Stimulated activated memory B cell treated with anti-CD40 and anti-IgM and Interleukin-4, amounts not matched to agents 10 μg/mL and 1 μg/mL and 100 μg/mL, for 72 hours (primary cell): Measurements from ENCODE around the gene SMIM8.
"Not testable (repeated sequence)": the region's sequence is repeated elsewhere in the genome, so short reads cannot be mapped to it uniquely, and the experiment has no call there.

Experiments used
- ATAC-seq: fragments of 150-1000 bp; cut with Tn5 transposase; 2 replicates; pipeline ENCODE4 v1.10.0; 2021
- H3K27ac Mint-ChIP-seq: one replicate; pipeline ENCODE4 v1.8.0; 2022; ENCODE audit warnings: mild to moderate bottlenecking, mixed read lengths
- H3K27me3 Mint-ChIP-seq: one replicate; pipeline ENCODE4 v1.8.0; 2022; ENCODE audit warnings: mixed read lengths
- H3K36me3 Mint-ChIP-seq: one replicate; pipeline ENCODE4 v1.8.0; 2022; ENCODE audit warnings: mixed read lengths
- H3K4me1 Mint-ChIP-seq: one replicate; pipeline ENCODE4 v1.8.0; 2022; ENCODE audit warnings: mixed read lengths
- H3K4me3 Mint-ChIP-seq: one replicate; pipeline ENCODE4 v1.8.0; 2022; ENCODE audit warnings: mild to moderate bottlenecking, moderate library complexity, mixed read lengths
- H3K9me3 Mint-ChIP-seq: one replicate; pipeline ENCODE4 v1.8.0; 2022; ENCODE audit warnings: mixed read lengths

Gene SMIM8, protein sequence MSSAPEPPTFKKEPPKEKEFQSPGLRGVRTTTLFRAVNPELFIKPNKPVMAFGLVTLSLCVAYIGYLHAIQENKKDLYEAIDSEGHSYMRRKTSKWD

DNA sequence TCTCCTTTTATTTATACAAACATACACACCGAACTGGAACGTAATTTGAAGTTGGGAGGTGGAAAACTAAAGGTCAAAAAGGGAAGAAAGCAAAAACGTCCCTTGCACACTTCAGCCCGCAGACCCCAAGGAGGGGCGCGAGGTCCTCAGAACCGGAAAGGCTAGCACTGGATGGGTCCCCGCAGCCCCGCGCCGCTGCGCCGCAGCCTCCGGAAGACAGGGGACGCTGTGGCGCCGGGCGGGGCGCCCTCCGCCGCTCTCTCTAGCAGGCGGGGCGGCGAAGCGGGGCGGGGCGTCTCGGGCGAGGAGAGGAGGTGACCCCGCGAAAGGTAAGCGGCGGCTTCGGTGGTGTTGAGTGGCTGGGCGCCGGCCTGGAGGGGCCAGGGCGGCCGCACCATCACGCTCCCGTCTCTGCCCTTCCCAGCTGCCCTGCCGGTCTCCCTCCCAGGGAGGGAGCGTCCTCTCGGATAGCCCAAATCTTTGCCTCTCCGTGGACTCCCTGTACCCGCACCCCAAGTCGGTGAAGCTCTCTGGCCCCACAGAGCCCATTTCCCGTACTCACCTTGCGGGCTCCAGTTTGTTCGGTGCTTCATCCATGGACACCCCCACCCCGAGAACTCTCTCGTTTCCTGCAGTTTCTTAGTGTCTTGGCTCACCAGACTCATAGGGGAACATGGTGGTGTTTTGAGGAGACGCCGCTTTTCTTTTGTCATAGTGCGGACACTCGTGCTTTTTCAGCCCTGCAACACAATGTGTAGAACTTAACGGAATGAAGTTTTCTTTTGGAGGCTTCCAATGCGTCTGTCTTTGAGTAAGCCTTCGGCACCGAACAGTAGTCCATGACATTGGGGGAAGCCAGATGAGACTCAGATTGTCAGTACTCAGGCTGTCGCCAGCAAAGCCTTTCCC is at the start of gene SMIM8:
Gene SMIM8 (plus strand): TSS at position 285 of the 909 bp plus-strand sequence. CDS start 14,444 bp downstream, outside the sequence.
- peak within 1 kb of the TSS; percentile 99 for H3K4me3 Mint-ChIP-seq
- H3K4me1 Mint-ChIP-seq = peaks cover 16% of the 10 kb centered on the region
- peak; percentile 99 for ATAC-seq
- H3K9me3 Mint-ChIP-seq = no peaks in the 10 kb centered on the region
- H3K27me3 Mint-ChIP-seq = no peaks in the 10 kb centered on the region
- H3K27ac Mint-ChIP-seq = peak within 1 kb of the TSS; percentile 96
- H3K36me3 Mint-ChIP-seq = peaks cover 8% of the 10 kb centered on the region

DNA sequence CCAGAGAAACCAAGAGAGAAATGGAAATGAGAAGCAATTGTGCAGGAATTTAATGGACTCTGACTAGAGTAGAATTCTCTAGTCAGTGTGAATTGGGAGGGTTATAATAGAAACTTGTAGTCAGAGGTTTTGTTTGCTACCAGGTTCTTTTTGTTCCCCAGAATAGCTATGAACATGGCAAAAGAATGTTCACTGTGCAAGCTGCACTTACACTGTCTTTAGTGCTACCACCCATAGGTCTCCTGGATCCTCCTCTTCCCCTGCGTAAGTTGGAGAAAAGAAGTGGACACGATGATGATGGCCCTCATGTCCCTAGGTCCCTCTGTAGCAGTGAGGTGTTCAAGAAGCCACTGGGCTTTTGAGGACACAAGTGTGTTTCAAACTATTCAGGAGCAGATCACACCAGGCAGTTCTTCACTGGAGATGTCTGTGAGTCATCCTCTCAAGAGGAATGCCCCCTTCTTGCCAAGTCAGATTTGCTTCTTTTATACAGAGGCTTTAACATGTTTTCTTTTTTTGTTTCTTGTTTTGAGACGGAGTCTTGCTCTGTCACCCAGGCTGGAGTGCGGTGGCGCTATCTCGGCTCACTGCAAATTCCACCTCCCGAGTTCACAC is 47.6 kb upstream of the SMIM8 start:
- ATAC-seq = no peak
- Mint-ChIP-seq H3K4me3 (no peak overlapping the region), H3K27ac (no peak overlapping the region), H3K36me3 (no peaks in the 10 kb centered on the region), H3K27me3 (no peaks in the 10 kb centered on the region), H3K9me3 (peaks cover 3% of the 10 kb centered on the region), H3K4me1 (peaks cover 7% of the 10 kb centered on the region)

DNA sequence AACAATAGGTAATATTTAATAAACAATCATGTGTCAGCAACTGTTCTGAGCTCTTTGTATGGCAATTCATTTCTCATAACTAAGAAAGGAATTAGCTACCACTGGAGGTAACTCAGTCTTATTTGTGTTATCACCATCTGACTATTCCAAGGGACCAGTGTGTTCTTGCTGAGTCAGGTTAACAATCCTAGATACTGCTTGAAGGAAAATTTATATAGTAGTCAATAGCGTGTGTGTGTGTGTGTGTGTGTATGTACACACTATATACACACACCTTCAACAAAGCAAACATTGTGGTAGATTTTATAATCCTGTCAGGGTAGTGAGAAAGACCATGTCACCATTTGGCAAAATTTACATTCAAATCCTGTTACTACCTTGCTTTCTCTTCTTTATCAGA is 45.8 kb upstream of the SMIM8 start:
- Mint-ChIP-seq H3K9me3 (peaks cover 3% of the 10 kb centered on the region), H3K36me3 (no peaks in the 10 kb centered on the region), H3K27ac (no peak overlapping the region), H3K4me3 (no peak overlapping the region), H3K27me3 (no peaks in the 10 kb centered on the region), H3K4me1 (peaks cover 7% of the 10 kb centered on the region)
- ATAC-seq = no peak

DNA sequence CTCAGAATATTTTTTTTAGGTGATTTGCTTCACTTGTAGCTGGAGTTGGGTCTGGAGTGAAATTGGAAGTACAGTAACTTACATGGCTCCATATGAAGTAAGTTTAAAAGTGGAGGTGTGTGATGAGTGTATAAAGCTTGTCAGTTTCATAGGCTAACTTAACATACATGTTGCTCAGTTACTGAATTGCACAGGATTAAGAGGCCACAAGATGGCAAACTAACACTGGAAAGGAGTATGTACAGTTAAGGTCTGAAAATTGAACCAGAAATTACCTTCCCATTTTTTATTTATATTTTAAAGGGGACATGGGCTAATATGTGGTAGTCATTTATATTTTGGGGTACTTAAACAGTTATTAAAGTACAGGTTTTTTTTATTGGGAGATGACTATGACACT is 45.3 kb upstream of the SMIM8 start:
- Mint-ChIP-seq H3K36me3 (no peaks in the 10 kb centered on the region), H3K27me3 (no peaks in the 10 kb centered on the region), H3K27ac (no peak overlapping the region), H3K4me3 (no peak overlapping the region), H3K4me1 (peaks cover 7% of the 10 kb centered on the region), H3K9me3 (peaks cover 3% of the 10 kb centered on the region)
- ATAC-seq = no peak

DNA sequence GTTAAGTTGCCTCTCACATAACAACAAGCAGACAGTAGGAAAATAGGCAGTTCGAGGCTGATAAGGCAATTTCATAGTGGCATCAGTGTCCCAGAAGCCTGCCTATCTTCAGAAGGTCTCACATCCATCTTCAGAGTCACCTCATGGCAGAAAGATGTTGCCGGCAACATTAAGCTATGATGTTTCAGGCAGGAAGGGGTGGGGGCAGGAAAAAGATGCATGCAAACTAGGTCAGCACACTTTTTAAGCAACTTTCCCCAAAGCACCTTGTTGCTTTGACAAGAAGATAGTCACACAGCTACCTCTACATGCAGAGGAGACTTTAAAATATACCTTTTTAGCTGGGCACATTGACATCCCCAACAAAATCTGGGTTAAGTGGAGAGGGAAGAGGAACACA is 43.2 kb upstream of the SMIM8 start:
- ATAC-seq = no peak
- no peaks in the 10 kb centered on the region for H3K9me3 Mint-ChIP-seq
- peaks cover 7% of the 10 kb centered on the region for H3K4me1 Mint-ChIP-seq
- H3K27me3 Mint-ChIP-seq = no peaks in the 10 kb centered on the region
- no peak overlapping the region for H3K27ac Mint-ChIP-seq
- H3K36me3 Mint-ChIP-seq = no peaks in the 10 kb centered on the region
- H3K4me3 Mint-ChIP-seq = no peak overlapping the region

DNA sequence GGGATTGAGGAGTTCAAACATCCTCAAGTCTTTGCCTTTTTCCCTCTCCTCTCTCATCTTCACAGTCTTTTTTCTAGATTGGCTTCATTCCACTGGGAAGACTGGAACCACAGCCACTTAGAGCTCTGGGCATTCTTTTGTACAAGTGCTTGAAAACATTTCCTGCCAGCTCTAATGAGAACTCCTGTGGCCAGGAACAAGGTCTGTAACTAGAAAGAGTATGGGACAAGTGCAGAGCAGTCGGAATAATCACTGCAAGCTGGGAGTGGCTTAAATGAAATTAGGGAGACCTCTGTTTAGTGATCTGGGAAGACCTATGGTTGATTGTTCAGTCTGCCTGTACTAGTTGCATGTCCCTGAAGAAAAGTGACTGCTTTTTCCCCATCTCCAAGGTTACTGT is 41.0 kb upstream of the SMIM8 start:
- no peaks in the 10 kb centered on the region for H3K36me3 Mint-ChIP-seq
- no peak overlapping the region for H3K27ac Mint-ChIP-seq
- no peaks in the 10 kb centered on the region for H3K9me3 Mint-ChIP-seq
- peaks cover 7% of the 10 kb centered on the region for H3K4me1 Mint-ChIP-seq
- H3K27me3 Mint-ChIP-seq = peaks cover 13% of the 10 kb centered on the region
- no peak for ATAC-seq
- H3K4me3 Mint-ChIP-seq = no peak overlapping the region

DNA sequence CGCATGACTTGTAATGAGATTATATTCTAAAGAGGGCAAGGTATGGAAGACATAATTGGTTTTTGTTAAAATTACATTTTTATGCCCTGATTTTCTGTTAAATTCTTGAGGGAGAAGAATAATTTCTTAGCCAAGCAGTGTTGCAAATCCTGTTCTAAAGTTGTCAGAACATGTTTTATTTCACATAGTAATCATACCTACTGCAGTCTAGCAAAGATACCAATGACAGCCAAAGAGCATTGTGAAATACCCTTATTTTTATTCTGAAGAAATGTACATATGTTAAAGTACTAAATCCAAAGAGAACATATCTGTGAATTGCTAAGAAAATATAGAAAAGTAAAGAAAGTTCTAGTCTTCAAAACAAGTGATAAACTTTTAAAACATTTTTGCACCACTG is 39.6 kb upstream of the SMIM8 start:
- Mint-ChIP-seq H3K9me3 (no peaks in the 10 kb centered on the region), H3K27me3 (peaks cover 19% of the 10 kb centered on the region), H3K4me3 (no peak overlapping the region), H3K36me3 (no peaks in the 10 kb centered on the region), H3K4me1 (peaks cover 7% of the 10 kb centered on the region), H3K27ac (no peak overlapping the region)
- ATAC-seq = no peak

DNA sequence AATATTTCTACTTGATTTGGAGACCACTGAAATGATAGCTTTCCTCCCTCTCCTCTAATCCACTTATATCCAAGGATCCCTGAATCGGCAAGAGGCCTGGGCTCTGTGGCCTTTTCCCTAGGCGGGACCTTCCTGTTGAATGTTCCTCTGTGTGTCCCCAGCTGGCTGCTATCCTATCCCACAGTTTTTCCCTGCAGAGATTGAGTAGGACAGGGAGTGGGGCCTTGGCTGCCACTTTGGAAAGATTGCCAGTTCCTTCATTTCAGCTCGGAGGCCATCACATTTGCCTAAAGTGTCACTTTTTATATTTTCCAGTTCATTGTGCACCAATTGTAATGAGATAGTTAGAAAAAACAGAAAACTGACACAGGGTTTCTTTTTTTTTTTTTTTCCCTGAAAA is 38.9 kb upstream of the SMIM8 start:
- H3K27me3 Mint-ChIP-seq = peaks cover 21% of the 10 kb centered on the region
- no peaks in the 10 kb centered on the region for H3K9me3 Mint-ChIP-seq
- H3K27ac Mint-ChIP-seq = no peak overlapping the region
- peaks cover 7% of the 10 kb centered on the region for H3K4me1 Mint-ChIP-seq
- H3K36me3 Mint-ChIP-seq = no peaks in the 10 kb centered on the region
- no peak for ATAC-seq
- no peak overlapping the region for H3K4me3 Mint-ChIP-seq

DNA sequence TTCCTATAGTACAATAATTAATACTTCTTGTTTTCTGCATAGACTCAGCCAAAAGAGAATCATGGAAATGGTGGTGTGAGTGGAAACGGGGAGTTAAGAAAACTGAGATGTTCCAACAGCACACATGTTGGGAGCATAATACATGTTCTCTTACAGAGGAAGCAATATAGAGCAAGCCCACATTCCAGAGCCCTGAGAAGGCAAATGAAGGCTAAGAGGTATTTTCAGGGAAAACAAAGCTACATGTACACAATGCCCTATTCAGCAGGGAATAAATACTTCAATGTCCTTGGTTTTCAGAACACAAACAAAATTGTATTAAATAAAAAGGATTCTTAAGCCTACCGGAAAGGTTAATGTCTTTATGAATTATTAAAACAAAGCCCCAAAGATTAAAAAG is 35.1 kb upstream of the SMIM8 start:
- Mint-ChIP-seq H3K4me3 (no peak overlapping the region), H3K9me3 (no peaks in the 10 kb centered on the region), H3K4me1 (no peaks in the 10 kb centered on the region), H3K27ac (no peak overlapping the region), H3K27me3 (peaks cover 31% of the 10 kb centered on the region), H3K36me3 (no peaks in the 10 kb centered on the region)
- no peak for ATAC-seq

DNA sequence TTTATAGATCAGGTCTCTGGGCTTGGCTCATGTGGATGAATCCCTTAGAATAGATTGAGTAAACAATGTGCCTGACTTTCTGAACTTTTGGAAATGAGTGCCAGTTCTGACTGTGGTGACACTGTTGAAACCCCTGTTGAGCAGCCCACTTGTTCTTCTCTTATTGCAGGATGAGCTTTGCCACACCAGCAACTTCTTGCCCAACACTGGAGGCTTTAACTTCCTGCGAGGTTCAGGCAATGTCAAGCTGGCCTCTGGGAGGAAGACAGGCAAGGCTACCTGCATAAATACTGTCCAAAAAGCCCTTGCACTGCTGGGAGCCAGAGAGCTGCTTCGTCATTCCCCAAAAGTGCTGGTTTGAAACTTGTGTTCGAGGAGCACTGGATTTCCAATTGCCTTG is 32.8 kb upstream of the SMIM8 start:
- no peaks in the 10 kb centered on the region for H3K9me3 Mint-ChIP-seq
- H3K4me3 Mint-ChIP-seq = no peak overlapping the region
- H3K4me1 Mint-ChIP-seq = no peaks in the 10 kb centered on the region
- H3K27ac Mint-ChIP-seq = no peak overlapping the region
- no peak for ATAC-seq
- H3K27me3 Mint-ChIP-seq = peaks cover 40% of the 10 kb centered on the region
- H3K36me3 Mint-ChIP-seq = no peaks in the 10 kb centered on the region

DNA sequence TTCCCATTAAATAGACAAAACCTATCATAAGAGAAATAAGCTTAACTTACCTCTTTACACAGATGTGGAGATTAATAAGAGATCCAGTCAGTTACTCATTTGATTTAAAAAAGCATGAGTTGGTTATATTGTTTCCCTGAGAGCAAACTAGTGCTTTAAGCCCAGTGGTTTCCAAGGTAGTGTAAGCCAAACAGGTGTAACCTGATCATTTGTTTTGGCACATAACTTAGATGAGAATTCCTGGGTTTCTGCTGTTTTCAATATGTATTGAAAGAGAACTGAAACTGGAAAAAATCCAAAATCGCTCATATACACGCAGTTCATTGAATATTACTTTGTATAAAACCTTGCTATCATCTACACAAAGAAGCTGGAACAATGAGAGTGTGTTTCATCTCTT is 30.5 kb upstream of the SMIM8 start:
- H3K4me1 Mint-ChIP-seq = no peaks in the 10 kb centered on the region
- H3K4me3 Mint-ChIP-seq = no peak overlapping the region
- H3K27ac Mint-ChIP-seq = no peak overlapping the region
- ATAC-seq = no peak
- H3K9me3 Mint-ChIP-seq = no peaks in the 10 kb centered on the region
- H3K27me3 Mint-ChIP-seq = peaks cover 23% of the 10 kb centered on the region
- H3K36me3 Mint-ChIP-seq = no peaks in the 10 kb centered on the region

DNA sequence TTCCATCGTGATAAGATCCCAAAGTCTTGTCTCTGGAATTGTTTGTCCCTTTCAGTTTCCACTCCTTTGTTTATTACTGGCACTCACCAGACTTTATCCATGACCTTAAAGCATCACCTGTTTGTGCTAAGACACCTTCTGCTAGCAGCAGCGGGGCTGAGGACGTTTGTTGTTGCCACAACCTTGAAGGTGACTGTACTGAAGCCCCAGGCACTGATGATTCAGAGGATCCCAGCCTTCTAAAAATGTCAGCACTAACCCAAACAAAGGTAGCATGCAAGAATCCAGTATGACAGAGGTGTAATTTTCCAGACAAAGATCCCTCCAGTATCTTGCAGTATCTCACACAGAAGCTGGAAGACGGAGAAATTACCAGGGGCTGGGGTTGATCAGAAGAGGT is 28.9 kb upstream of the SMIM8 start:
- Mint-ChIP-seq H3K4me3 (no peak overlapping the region), H3K27me3 (peaks cover 22% of the 10 kb centered on the region), H3K36me3 (no peaks in the 10 kb centered on the region), H3K27ac (no peak overlapping the region), H3K9me3 (no peaks in the 10 kb centered on the region), H3K4me1 (no peaks in the 10 kb centered on the region)
- no peak for ATAC-seq

DNA sequence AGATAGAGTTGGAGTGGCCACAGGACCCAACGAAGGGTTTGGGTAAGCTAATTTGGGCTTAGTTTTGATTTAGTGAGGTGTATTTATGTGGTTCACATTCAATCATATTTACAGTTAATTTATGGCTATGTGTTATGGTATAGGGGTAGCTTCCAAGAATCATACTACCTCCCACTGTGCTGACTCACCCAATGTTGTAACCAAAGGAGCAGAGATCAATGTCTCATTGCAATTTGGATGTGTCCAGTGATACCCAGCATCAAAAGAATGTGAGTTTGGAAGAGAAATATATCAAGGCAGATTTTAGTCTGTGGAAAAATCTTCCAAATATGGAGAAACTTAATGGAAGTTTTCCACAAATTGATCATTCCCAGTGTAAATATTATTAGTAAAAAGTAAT is 25.3 kb upstream of the SMIM8 start:
- ATAC-seq = no peak
- Mint-ChIP-seq H3K27ac (no peak overlapping the region), H3K4me1 (no peaks in the 10 kb centered on the region), H3K9me3 (no peaks in the 10 kb centered on the region), H3K4me3 (no peak overlapping the region), H3K36me3 (no peaks in the 10 kb centered on the region), H3K27me3 (peaks cover 45% of the 10 kb centered on the region)

DNA sequence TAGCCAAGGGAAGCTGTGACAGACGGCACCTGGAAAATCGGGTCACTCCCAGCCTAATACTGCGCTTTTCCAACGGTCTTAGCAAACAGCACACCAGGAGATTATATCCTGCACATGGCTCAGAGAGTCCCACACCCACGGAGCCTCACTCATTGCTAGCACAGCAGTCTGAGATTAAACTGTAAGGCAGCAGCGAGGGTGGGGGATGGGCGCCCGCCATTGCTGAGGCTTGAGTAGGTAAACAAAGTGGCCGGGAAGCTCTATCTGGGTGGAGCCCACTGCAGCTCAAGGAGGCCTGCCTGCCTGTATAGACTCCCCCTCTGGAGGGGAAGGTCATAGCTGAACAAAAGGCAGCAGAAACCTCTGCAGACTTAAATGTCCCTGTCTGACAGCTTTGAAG is 21.1 kb upstream of the SMIM8 start:
- H3K36me3 Mint-ChIP-seq, H3K9me3 Mint-ChIP-seq, H3K4me3 Mint-ChIP-seq, H3K4me1 Mint-ChIP-seq, H3K27ac Mint-ChIP-seq, ATAC-seq: not testable (repeated sequence)
- H3K27me3 Mint-ChIP-seq = peaks cover 52% of the 10 kb centered on the region

DNA sequence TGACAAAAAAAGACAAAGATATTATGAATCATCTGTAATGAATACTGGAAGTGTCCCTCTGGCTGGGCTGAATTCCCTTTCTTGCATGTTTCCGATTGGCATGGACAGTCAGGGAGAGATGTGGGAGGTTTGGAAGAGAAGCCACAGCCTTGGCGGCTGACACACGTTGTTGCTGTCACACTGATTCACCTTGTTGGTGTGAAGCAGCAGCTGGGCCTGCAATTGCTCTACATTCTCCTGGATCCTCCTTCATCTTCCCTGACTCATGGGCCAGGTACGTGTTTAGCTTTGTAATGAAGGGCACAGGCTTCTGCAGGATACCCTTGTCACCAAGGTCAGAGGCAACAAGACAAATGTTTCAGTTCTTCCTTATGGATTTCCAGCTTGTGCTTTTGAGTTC is 13.4 kb upstream of the SMIM8 start:
- no peak for ATAC-seq
- no peaks in the 10 kb centered on the region for H3K9me3 Mint-ChIP-seq
- no peaks in the 10 kb centered on the region for H3K36me3 Mint-ChIP-seq
- H3K4me1 Mint-ChIP-seq = no peaks in the 10 kb centered on the region
- H3K27ac Mint-ChIP-seq = no peak overlapping the region
- H3K4me3 Mint-ChIP-seq = no peak overlapping the region
- H3K27me3 Mint-ChIP-seq = peaks cover 5% of the 10 kb centered on the region

DNA sequence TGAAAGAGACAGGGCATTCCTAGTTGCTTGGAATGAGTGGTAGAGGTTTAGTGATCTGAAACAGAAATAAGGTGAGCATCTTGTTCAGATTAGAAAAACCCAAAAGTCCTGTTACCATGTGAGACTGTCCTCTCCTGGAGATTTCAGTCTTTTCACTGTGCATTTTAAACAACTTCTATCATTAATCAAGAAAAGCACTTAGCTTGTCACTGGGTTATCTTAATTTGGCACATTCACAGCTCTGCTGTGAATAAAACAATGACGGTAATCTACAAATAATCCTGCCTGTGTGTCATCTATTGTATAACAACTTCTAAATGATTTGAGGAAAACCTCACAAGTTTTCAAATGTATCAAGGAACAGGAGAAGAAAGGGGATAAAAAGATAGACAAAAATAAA is 9.5 kb upstream of the SMIM8 start:
- Mint-ChIP-seq H3K36me3 (no peaks in the 10 kb centered on the region), H3K27me3 (peaks cover 11% of the 10 kb centered on the region)
- no peak for ATAC-seq

More for the DNA sequence above, 9.5 kb upstream of the SMIM8 start:
- Mint-ChIP-seq H3K9me3 (no peaks in the 10 kb centered on the region), H3K4me3 (no peak overlapping the region), H3K4me1 (no peaks in the 10 kb centered on the region), H3K27ac (no peak overlapping the region)
